ENCODE results near the gene KHDRBS1.

- no peak for TF ChIP-seq CTCF (conservative IDR thresholded peaks at IDR 0.05; ENCODE audit: low read depth, low read length)
- no peak for TF ChIP-seq EZH2phosphoT487 (IDR thresholded peaks at IDR 0.05; ENCODE audit: borderline replicate concordance, low read length)
- no peak for TF ChIP-seq EZH2 (IDR thresholded peaks at IDR 0.05; ENCODE audit: low read length, unreplicated experiment)
These were observed 34.8 kb downstream of the KHDRBS1 start for GRCh38 chr1:32048440-32048839.

Measured in PC-3 (cell line).